Lower leg skin (tissue), 3 donors: ENCODE results near the gene ARHGEF16.

Experiments
- POLR2A ChIP-seq, 2 donors: fragments of 450-650 bp; IDR thresholded peaks; one replicate each; pipeline ENCODE4 v1.6.1; 2016 to 2017; ENCODE audit warnings: antibody characterized with exemption in 2 of 2, mild to moderate bottlenecking in 1 of 2, moderate library complexity in 1 of 2
- TF ChIP-seq, protein P1 (sequence below), 3 donors: fragments of 450-650 bp; IDR thresholded peaks; one replicate each; pipeline ENCODE4 v1.5.1; 2016; ENCODE audit warnings: antibody characterized with exemption in 3 of 3, mild to moderate bottlenecking in 3 of 3, moderate library complexity in 2 of 3

DNA sequence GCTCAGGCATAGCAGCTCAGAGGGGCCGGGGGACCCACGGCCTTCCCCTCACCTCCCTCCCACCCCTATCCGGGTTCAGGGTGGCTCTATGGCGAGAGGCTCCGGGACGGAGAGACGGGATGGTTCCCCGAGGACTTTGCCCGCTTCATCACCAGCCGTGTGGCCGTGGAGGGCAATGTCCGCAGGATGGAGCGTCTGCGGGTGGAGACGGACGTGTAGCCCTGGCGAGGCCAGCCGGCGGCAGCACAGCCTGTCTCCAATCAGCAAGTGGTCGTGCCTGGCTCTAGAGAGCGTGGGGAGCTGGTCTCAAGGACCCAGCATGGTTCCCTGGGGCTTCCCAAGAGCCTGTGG is 25.9 kb downstream of the ARHGEF16 start:
- TF ChIP-seq, protein P1, sequence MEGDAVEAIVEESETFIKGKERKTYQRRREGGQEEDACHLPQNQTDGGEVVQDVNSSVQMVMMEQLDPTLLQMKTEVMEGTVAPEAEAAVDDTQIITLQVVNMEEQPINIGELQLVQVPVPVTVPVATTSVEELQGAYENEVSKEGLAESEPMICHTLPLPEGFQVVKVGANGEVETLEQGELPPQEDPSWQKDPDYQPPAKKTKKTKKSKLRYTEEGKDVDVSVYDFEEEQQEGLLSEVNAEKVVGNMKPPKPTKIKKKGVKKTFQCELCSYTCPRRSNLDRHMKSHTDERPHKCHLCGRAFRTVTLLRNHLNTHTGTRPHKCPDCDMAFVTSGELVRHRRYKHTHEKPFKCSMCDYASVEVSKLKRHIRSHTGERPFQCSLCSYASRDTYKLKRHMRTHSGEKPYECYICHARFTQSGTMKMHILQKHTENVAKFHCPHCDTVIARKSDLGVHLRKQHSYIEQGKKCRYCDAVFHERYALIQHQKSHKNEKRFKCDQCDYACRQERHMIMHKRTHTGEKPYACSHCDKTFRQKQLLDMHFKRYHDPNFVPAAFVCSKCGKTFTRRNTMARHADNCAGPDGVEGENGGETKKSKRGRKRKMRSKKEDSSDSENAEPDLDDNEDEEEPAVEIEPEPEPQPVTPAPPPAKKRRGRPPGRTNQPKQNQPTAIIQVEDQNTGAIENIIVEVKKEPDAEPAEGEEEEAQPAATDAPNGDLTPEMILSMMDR (IDR thresholded peaks at IDR 0.05), result no peak
- TF ChIP-seq POLR2A (IDR thresholded peaks at IDR 0.05), result no peak
